ENCODE results near the gene NPRL2. TPM values are rescaled to one million over a fixed set of nuclear protein-coding genes. Genes with fewer than 3 reads are reported as not detected.
"Not testable (repeated sequence)": the region's sequence is repeated elsewhere in the genome, so short reads cannot be mapped to it uniquely, and the experiment has no call there.

NPRL2 gene
- total RNA-seq, 3 donors from 2014 or later = 34.0 to 46.9 (median 37.0) TPM

DNA sequence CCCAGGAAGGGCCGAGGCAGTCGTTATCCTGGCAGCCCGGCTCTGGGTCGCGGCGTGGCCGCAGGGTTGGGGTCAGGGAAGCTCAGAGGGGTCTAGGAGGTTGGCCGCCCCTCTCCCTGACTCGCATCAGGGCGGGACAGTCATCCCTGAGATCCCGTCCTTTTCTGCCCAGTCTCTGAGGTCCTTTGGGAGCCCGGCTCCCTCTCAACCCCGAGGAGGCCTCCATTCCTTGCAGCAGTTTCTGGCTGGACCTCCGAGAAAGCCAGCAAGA lies 28.5 kb downstream of the NPRL2 start:
- Mint-ChIP-seq H3K9me3 (no peaks in the 10 kb centered on the region), H3K27me3 (ENCODE audit: low read depth) (no peaks in the 10 kb centered on the region), H3K4me1 (ENCODE audit: low read depth) (peaks cover 38% of the 10 kb centered on the region), H3K4me3 (no peak overlapping the region), H3K36me3 (ENCODE audit: insufficient read depth) (peaks cover 3% of the 10 kb centered on the region)
- ATAC-seq = no peak
- no peak for DNase-seq

- H3K27me3 Mint-ChIP-seq (ENCODE audit: low read depth) = no peaks in the 10 kb centered on the region
- DNase-seq (peak; percentile 70), ATAC-seq (peak; percentile 85 to 86)
- peaks cover 3% of the 10 kb centered on the region for H3K36me3 Mint-ChIP-seq (ENCODE audit: insufficient read depth)
- H3K9me3 Mint-ChIP-seq = no peaks in the 10 kb centered on the region
- peaks cover 39% of the 10 kb centered on the region for H3K4me1 Mint-ChIP-seq (ENCODE audit: low read depth)
- peak overlapping the region; percentile 82 for H3K4me3 Mint-ChIP-seq
These were observed 29.1 kb downstream of the NPRL2 start for GRCh38 chr3:50321336-50322114.

GRCh38 chr3:50320853-50321335 lies 29.7 kb downstream of the NPRL2 start:
- H3K36me3 Mint-ChIP-seq (ENCODE audit: insufficient read depth) = peaks cover 3% of the 10 kb centered on the region
- peak; percentile 55 for DNase-seq
- ATAC-seq = peak; percentile 60 to 67
- H3K4me3 Mint-ChIP-seq = peak overlapping the region; percentile 89
- H3K4me1 Mint-ChIP-seq (ENCODE audit: low read depth) = peaks cover 41% of the 10 kb centered on the region
- H3K9me3 Mint-ChIP-seq = no peaks in the 10 kb centered on the region
- H3K27me3 Mint-ChIP-seq (ENCODE audit: low read depth) = no peaks in the 10 kb centered on the region

- Mint-ChIP-seq H3K27me3 (ENCODE audit: low read depth) (no peaks in the 10 kb centered on the region), H3K4me3 (peak overlapping the region; percentile 89), H3K36me3 (ENCODE audit: insufficient read depth) (no peaks in the 10 kb centered on the region), H3K4me1 (ENCODE audit: low read depth) (peaks cover 43% of the 10 kb centered on the region), H3K9me3 (no peaks in the 10 kb centered on the region)
- DNase-seq = no peak
- ATAC-seq = no peak
These were observed 30.5 kb downstream of the NPRL2 start for GRCh38 chr3:50319894-50320625.

GRCh38 chr3:50319181-50319893 lies 31.2 kb downstream of the NPRL2 start:
- ATAC-seq = no peak
- Mint-ChIP-seq H3K36me3 (ENCODE audit: insufficient read depth) (no peaks in the 10 kb centered on the region), H3K9me3 (no peaks in the 10 kb centered on the region), H3K4me3 (peak overlapping the region; percentile 89), H3K27me3 (ENCODE audit: low read depth) (no peaks in the 10 kb centered on the region), H3K4me1 (ENCODE audit: low read depth) (peaks cover 37% of the 10 kb centered on the region)
- no peak for DNase-seq

DNA sequence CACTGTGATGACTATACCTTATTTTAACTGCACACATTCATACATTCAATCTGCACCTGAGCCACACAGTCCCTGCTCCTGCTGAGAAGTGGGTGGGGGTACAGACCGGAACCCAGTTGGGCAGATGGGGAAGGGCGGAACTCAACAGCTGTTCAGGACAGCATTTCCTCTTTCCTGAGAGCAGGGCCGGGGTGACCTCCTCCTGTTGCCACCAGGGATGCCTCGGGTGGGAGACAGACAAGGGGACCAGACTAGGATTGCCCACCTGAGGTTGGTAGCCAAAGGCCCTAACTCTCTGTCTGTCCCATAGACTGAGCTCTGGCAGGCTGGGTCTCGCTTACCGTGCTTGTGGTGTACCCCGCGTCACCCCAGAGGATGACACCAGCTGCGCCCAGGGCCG lies 32.0 kb downstream of the NPRL2 start:
- Mint-ChIP-seq H3K4me3 (no peak overlapping the region), H3K9me3 (no peaks in the 10 kb centered on the region), H3K4me1 (ENCODE audit: low read depth) (peaks cover 37% of the 10 kb centered on the region), H3K27me3 (ENCODE audit: low read depth) (no peaks in the 10 kb centered on the region), H3K36me3 (ENCODE audit: insufficient read depth) (peaks cover 1% of the 10 kb centered on the region)
- no peak for ATAC-seq
- DNase-seq = no peak

DNA sequence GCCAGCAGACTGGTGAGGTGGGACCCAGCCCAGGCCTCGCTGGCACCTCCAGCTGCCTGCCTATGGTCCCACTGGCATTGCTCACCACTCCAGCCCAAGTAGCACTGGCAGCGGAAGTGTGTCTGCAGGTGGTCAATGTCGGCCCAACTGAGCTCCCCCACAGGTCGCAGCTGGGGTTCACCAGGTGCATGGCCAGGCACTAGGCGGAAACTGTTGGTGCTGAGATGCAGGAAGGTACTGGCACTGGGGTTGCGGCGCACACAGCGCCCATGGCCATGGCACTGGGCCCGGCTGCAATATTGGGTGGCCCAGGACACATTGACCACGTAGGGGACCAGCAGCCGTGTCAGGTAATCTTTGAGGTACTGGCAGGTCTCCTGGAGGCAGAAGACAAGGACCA lies 32.4 kb downstream of the NPRL2 start:
- H3K4me1 Mint-ChIP-seq (ENCODE audit: low read depth) = peaks cover 37% of the 10 kb centered on the region
- peaks cover 1% of the 10 kb centered on the region for H3K36me3 Mint-ChIP-seq (ENCODE audit: insufficient read depth)
- H3K27me3 Mint-ChIP-seq (ENCODE audit: low read depth) = no peaks in the 10 kb centered on the region
- ATAC-seq (no peak), DNase-seq (no peak)
- H3K4me3 Mint-ChIP-seq = no peak overlapping the region
- H3K9me3 Mint-ChIP-seq = no peaks in the 10 kb centered on the region

- peaks cover 1% of the 10 kb centered on the region for H3K36me3 Mint-ChIP-seq (ENCODE audit: insufficient read depth)
- no peaks in the 10 kb centered on the region for H3K9me3 Mint-ChIP-seq
- ATAC-seq (no peak), DNase-seq (no peak)
- H3K27me3 Mint-ChIP-seq (ENCODE audit: low read depth) = no peaks in the 10 kb centered on the region
- H3K4me1 Mint-ChIP-seq (ENCODE audit: low read depth) = peaks cover 37% of the 10 kb centered on the region
- H3K4me3 Mint-ChIP-seq = no peak overlapping the region
These were observed 33.3 kb downstream of the NPRL2 start for GRCh38 chr3:50317300-50317699.

DNA sequence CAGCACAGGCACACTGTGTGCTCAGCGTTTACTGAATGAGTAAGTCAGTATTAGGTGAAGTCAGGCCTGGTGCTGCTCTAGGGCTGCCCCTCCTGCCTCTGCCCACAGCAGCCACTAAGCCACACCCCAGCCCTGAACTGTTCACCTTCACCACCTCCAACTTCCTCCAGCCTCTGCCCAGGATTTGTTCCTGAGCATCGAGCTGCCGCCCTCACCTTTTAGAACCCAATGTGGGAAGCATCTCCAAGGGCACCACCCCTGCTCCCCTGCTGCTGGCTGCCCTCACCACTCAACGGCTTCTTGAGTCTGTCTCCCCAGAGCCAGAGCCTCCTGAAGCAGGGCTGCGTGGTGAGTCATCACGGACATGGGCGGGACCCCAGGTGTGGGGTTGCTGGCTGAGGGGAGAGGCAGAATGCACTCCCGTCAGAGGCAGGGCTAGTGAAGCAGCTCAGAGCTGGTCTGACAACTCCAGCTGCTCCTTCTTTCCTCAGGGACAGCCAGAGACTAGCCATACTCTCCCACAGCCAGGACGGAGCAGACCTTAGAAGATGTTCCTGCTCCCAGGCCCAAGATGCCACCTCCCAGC lies 33.8 kb downstream of the NPRL2 start:
- no peaks in the 10 kb centered on the region for H3K27me3 Mint-ChIP-seq (ENCODE audit: low read depth)
- peaks cover 1% of the 10 kb centered on the region for H3K36me3 Mint-ChIP-seq (ENCODE audit: insufficient read depth)
- H3K4me3 Mint-ChIP-seq = peak overlapping the region; percentile 28
- ATAC-seq (peak; percentile 13 to 27), DNase-seq (peak; percentile 70)
- H3K4me1 Mint-ChIP-seq (ENCODE audit: low read depth) = peaks cover 37% of the 10 kb centered on the region
- no peaks in the 10 kb centered on the region for H3K9me3 Mint-ChIP-seq

DNA sequence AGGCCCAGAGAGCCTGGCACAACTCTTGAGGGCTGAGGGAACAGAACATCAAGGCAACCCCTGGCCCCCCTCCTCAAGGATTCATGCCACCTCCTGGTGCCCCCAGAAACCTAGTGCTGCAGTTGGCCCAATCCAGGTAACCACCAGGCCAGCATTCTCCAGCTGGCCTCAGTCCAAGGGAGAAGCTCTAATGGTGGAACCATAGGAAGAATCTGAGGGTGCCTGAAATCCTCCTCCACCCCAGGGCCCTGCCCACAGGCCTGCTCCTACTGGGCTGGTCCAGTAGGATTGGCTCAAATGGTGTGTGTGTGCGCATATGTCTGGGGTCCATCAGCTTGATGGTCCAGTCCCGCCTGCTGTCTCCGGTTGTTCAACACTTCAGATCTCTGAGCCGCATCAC lies 35.8 kb downstream of the NPRL2 start:
- no peak overlapping the region for H3K4me3 Mint-ChIP-seq
- peaks cover 1% of the 10 kb centered on the region for H3K36me3 Mint-ChIP-seq (ENCODE audit: insufficient read depth)
- DNase-seq = no peak
- no peaks in the 10 kb centered on the region for H3K9me3 Mint-ChIP-seq
- no peaks in the 10 kb centered on the region for H3K27me3 Mint-ChIP-seq (ENCODE audit: low read depth)
- H3K4me1 Mint-ChIP-seq (ENCODE audit: low read depth) = peaks cover 28% of the 10 kb centered on the region
- no peak for ATAC-seq

DNA sequence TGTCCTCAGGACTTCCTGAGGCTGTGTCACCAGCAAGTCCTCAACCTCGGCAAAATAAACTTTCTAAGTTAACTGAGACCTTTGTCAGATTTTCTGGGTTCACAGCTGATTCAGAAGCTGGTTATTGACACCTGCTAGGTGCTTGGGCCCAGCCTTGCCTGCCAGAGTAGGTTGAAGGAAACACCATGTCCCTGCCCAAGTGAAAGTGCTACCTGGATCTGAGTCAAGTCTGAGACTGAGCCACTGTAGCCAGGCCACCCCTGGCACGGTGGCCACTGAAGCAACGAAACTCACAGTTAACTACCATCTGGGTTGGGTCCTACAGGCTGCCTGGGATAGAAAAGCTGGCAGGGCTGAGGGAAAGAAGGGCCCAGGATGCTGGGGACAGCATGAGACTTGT lies 36.2 kb downstream of the NPRL2 start:
- H3K4me1 Mint-ChIP-seq (ENCODE audit: low read depth) = peaks cover 24% of the 10 kb centered on the region
- H3K27me3 Mint-ChIP-seq (ENCODE audit: low read depth) = no peaks in the 10 kb centered on the region
- H3K36me3 Mint-ChIP-seq (ENCODE audit: insufficient read depth) = peaks cover 1% of the 10 kb centered on the region
- no peak overlapping the region for H3K4me3 Mint-ChIP-seq
- ATAC-seq = no peak
- DNase-seq = no peak
- no peaks in the 10 kb centered on the region for H3K9me3 Mint-ChIP-seq

- H3K4me1 Mint-ChIP-seq (ENCODE audit: low read depth) = peaks cover 12% of the 10 kb centered on the region
- not testable (repeated sequence) for DNase-seq; H3K36me3 Mint-ChIP-seq (ENCODE audit: insufficient read depth); H3K27me3 Mint-ChIP-seq (ENCODE audit: low read depth); H3K4me3 Mint-ChIP-seq; ATAC-seq; H3K9me3 Mint-ChIP-seq
These were observed 38.5 kb downstream of the NPRL2 start for GRCh38 chr3:50312041-50312440.

DNA sequence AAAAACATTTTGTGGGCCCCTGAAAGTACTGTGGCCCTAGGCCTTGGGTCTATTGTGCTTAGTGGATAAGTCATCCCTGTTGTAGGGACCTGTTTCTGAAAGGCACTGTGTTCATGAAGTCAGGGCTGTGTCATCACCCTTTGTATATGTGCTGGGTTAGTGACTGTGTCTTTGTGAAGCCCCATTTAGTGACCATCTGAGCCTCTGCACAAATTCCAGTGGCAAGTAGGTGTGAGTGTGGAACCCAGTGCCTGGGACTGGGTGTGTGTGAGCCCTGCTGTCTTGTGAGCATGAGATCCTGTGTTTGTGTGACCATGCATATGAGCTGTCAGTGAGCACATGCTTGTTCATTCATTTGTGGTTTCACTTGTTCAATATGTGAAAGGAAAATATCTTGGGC lies 46.0 kb downstream of the NPRL2 start:
- no peak overlapping the region for H3K4me3 Mint-ChIP-seq
- H3K4me1 Mint-ChIP-seq (ENCODE audit: low read depth) = peaks cover 18% of the 10 kb centered on the region
- H3K9me3 Mint-ChIP-seq = no peaks in the 10 kb centered on the region
- peak; percentile 67 to 69 for ATAC-seq
- H3K27me3 Mint-ChIP-seq (ENCODE audit: low read depth) = no peaks in the 10 kb centered on the region
- no peaks in the 10 kb centered on the region for H3K36me3 Mint-ChIP-seq (ENCODE audit: insufficient read depth)
- no peak for DNase-seq

DNA sequence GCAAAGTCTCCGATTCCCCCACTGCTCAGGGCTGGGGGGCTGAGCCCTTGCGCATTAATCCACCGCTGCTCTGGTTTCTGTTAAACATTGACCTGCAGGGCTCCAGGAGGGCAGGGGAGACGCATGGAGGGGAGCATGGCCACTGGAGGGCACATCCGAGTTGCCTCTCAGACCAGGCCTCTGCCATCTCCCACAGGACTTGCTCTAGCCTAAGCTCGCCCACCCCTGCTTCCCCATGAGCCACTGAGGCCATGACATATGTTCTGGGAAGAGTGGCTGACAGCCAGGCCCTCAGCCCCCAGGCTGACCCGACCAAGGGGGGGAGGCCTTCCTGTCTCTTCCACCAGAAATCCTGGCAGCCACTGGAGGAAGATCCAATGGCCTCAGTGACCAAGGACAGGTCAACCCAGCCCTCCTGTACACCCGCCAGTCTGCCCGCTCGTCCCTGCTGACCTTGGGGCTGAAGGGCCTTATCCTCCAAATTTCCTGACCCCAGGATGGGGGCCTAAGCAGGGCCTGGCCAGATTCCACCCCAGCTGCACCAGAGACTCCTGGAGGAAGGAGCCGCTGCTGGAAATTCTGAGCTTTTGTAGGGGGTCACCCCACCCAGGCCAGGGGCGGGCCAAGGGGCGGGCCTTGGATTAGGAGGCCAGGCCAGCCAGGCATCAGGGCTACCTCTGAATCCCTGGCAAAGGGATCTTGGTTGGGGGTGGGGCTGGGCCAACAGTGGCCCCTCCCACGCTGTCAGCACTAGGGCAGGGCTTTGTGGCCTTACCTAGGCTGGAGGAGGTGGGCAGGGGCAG lies 47.4 kb downstream of the NPRL2 start, which contains the start of gene HYAL1:
TSS of gene HYAL1 (minus strand) at position 562 of the 803 bp plus-strand sequence. CDS start 618 bp downstream, outside the sequence.
- ATAC-seq (no peak), DNase-seq (no peak)
- peaks cover 22% of the 10 kb centered on the region for H3K4me1 Mint-ChIP-seq (ENCODE audit: low read depth)
- H3K9me3 Mint-ChIP-seq = no peaks in the 10 kb centered on the region
- no peaks in the 10 kb centered on the region for H3K27me3 Mint-ChIP-seq (ENCODE audit: low read depth)
- no peak within 1 kb of the TSS for H3K4me3 Mint-ChIP-seq
- no peaks in the 10 kb centered on the region for H3K36me3 Mint-ChIP-seq (ENCODE audit: insufficient read depth)
